ENCODE measurements around the gene NEU1.
"Not testable (repeated sequence)": the region's sequence is repeated elsewhere in the genome, so short reads cannot be mapped to it uniquely, and the experiment has no call there.

NEU1 gene

GRCh38 chr6:31862344-31863235 lies at the start of gene NEU1:
TSS of gene NEU1 (minus strand) at chr6:31862821. CDS start at chr6:31862776, 45 bp downstream.
- peak; percentile 99 for DNase-seq

- DNase-seq, result no peak
Measured at GRCh38 chr6:31911826-31912585, 49.4 kb upstream of the NEU1 start.

- DNase-seq, result not testable (repeated sequence)
Measured at GRCh38 chr6:31909298-31909697, 46.7 kb upstream of the NEU1 start.

- DNase-seq, result no peak
Measured at GRCh38 chr6:31908791-31909190, 46.2 kb upstream of the NEU1 start.

GRCh38 chr6:31908255-31908654 lies 45.6 kb upstream of the NEU1 start:
- not testable (repeated sequence) for DNase-seq

- DNase-seq, result no peak
Measured at GRCh38 chr6:31907158-31907813, 44.7 kb upstream of the NEU1 start.

- not testable (repeated sequence) for DNase-seq
Measured at GRCh38 chr6:31906727-31907126, 44.1 kb upstream of the NEU1 start.

GRCh38 chr6:31906122-31906521 lies 43.5 kb upstream of the NEU1 start:
- DNase-seq, result no peak

GRCh38 chr6:31905041-31905440 lies 42.4 kb upstream of the NEU1 start:
- DNase-seq, result no peak

- DNase-seq, result no peak
Measured at GRCh38 chr6:31903957-31904356, 41.3 kb upstream of the NEU1 start.

GRCh38 chr6:31901953-31902643 lies 39.5 kb upstream of the NEU1 start, which contains the start of gene ZBTB12:
TSS of gene ZBTB12 (minus strand) at chr6:31902086. CDS start at chr6:31901305, 781 bp downstream.
- DNase-seq, result peak; percentile 89

- peak; percentile 82 for DNase-seq
Measured at GRCh38 chr6:31901415-31901952, 38.9 kb upstream of the NEU1 start.

- DNase-seq, result no peak
Measured at GRCh38 chr6:31900917-31901414, 38.3 kb upstream of the NEU1 start.

GRCh38 chr6:31899882-31900722 lies 37.5 kb upstream of the NEU1 start:
- DNase-seq, result no peak

GRCh38 chr6:31899215-31899614 lies 36.6 kb upstream of the NEU1 start:
- DNase-seq, result no peak

- peak; percentile 37 for DNase-seq
Measured at GRCh38 chr6:31898383-31899011, 35.9 kb upstream of the NEU1 start.

- DNase-seq, result peak; percentile 90
Measured at GRCh38 chr6:31897612-31898382, 35.2 kb upstream of the NEU1 start, which contains the start of gene EHMT2. TSS of gene EHMT2 (minus strand) at chr6:31897698. CDS start at chr6:31897677, 21 bp downstream.

GRCh38 chr6:31896856-31897611 lies 34.4 kb upstream of the NEU1 start:
- no peak for DNase-seq

GRCh38 chr6:31896493-31896855 lies 33.9 kb upstream of the NEU1 start:
- DNase-seq, result no peak

Measured in activated naive CD4-positive, alpha-beta T cell treated with anti-CD3 and anti-CD28 coated beads, Interleukin-2, amount 50 U/mL, for 16 hours (primary cell).